Lower lobe of right lung (tissue), 2 donors: Measurements from ENCODE around the gene CSF3R. TPM values are rescaled to one million over a fixed set of nuclear protein-coding genes. Genes with fewer than 3 reads are reported as not detected.

ENCODE experiments used
- ATAC-seq, 2 donors: fragments of 200-7000 bp; cut with Tn5 transposase; one replicate each; pipeline ENCODE4 v1.9.1; 2020 to 2022; ENCODE audit warnings: mild to moderate bottlenecking in 2 of 2, moderate library complexity in 2 of 2
- DNase-seq: peaks from one replicate; pipeline ENCODE4 v3.0.0-alpha.2; 2020
- H3K27ac ChIP-seq: fragments of 200-600 bp; one replicate; pipeline ENCODE4 v1.8.0; 2022
- H3K27me3 ChIP-seq: fragments of 200-600 bp; one replicate; pipeline ENCODE4 v1.8.0; 2022; ENCODE audit warnings: low read depth
- H3K36me3 ChIP-seq: fragments of 200-600 bp; one replicate; pipeline ENCODE4 v1.8.0; 2022; ENCODE audit warnings: mild to moderate bottlenecking
- H3K4me1 ChIP-seq: fragments of 200-600 bp; one replicate; pipeline ENCODE4 v1.8.0; 2022
- H3K4me3 ChIP-seq: fragments of 200-600 bp; one replicate; pipeline ENCODE4 v1.8.0; 2022; ENCODE audit warnings: mild to moderate bottlenecking
- H3K9me3 ChIP-seq: fragments of 200-600 bp; one replicate; pipeline ENCODE4 v1.8.0; 2022
- intact Hi-C: fragments of 100-400 bp; cut with DNase I; formaldehyde crosslinking; loops from one replicate; pipeline ENCODE4 v1.11.0; 2022
- total RNA-seq: library from RNA; stranded (reverse); fragmentation: NEBNext Ultra II Directional; extraction: Animal tissue kit (Norgen Biotek cat#: 25700); gene quantifications from one replicate; pipeline ENCODE4 v1.2.1, GENCODE V29; 2021
- TF ChIP-seq, protein P1 (sequence below): fragments of 200-600 bp; IDR thresholded peaks from one replicate; pipeline ENCODE4 v1.8.0; 2022; ENCODE audit warnings: antibody characterized with exemption, mild to moderate bottlenecking
- donor health status: DM: no; HTN: yes; CAD: no; lungs with severe emphysema.

The CSF3R gene
- total RNA-seq, 1 donor from 2014 or later = 214 TPM

DNA sequence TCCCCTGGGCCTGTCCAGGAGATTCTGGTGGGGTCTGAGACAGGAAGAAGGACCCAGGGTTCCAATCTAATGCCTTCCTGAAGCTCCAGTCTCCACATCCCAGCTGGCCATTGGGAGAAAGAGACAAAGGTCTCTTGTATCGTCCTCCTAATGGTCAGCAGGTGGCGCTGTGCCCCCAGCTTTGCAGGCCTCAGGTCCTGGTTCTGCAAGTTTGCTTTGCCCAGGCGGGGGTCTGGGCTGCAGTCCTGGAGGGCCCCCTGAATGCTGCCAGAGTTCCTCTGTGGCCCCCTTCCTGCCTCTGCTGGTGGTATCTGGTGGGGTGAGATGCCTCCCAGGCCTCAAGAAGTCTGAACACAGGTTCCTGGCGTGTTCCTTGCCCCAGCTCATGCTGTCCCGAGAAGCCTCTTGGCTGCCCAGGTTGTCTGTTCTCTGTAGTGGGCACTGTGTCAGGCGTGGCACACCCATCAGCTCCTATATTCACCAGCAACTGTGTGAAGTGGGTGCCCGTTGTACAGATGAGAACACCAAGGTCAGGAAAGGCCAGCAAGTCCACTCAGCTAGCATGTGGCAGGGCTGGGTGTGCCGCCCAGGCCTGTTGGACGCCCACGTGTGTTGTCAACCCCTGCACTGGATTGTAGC is 33.8 kb upstream of the CSF3R start:
- intact Hi-C loops = no loop called here
- no peaks in the 10 kb centered on the region for H3K27me3 ChIP-seq
- no peaks in the 10 kb centered on the region for H3K4me1 ChIP-seq
- DNase-seq = peak; percentile 81
- ATAC-seq = peak; percentile 79 to 82
- H3K9me3 ChIP-seq = no peaks in the 10 kb centered on the region
- TF ChIP-seq, protein P1, sequence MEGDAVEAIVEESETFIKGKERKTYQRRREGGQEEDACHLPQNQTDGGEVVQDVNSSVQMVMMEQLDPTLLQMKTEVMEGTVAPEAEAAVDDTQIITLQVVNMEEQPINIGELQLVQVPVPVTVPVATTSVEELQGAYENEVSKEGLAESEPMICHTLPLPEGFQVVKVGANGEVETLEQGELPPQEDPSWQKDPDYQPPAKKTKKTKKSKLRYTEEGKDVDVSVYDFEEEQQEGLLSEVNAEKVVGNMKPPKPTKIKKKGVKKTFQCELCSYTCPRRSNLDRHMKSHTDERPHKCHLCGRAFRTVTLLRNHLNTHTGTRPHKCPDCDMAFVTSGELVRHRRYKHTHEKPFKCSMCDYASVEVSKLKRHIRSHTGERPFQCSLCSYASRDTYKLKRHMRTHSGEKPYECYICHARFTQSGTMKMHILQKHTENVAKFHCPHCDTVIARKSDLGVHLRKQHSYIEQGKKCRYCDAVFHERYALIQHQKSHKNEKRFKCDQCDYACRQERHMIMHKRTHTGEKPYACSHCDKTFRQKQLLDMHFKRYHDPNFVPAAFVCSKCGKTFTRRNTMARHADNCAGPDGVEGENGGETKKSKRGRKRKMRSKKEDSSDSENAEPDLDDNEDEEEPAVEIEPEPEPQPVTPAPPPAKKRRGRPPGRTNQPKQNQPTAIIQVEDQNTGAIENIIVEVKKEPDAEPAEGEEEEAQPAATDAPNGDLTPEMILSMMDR = peak; percentile 85
- H3K27ac ChIP-seq = no peak overlapping the region
- no peaks in the 10 kb centered on the region for H3K36me3 ChIP-seq
- H3K4me3 ChIP-seq = no peak overlapping the region

DNA sequence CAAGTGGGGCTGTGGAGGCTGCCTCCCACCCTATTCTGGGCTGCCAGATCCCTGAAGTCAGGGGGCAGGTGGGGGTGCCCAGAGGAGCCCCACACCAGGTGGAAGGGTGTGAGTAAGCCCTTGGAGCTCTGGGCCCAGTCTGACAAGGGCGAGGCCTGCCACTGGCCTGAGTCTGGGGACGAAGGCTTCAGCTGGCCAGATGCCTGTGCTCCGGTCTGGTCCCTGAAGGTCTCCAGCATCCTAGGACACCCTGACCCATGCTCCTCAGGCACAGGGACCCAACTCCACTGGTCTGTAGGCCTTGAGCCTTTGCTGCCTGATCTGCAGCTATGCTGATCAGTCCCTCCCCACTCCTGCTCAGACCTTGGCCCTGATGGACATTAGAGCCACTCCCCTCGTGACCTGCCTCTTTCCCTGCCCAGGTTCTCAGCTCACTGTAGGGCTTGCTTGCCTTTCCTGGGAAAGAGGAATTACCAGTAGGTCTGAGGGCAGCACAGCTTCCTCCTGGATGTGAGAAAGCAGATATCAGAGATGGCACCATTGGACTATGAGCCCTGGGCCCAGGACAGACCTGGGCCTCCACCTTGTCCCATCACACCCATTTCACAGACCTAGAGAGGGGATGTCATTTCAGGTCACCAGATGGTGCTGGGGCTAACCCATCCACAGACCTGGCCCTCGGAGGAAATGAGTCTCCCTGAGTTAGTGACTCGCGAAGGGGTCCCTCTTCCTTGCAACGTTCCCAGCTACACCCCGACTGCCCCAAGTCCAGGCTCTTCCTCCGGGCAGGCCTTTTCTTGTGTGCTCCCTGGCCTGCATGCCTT is 32.8 kb upstream of the CSF3R start:
- H3K36me3 ChIP-seq = no peaks in the 10 kb centered on the region
- H3K27ac ChIP-seq = no peak overlapping the region
- TF ChIP-seq, protein P1 = no peak
- no peak overlapping the region for H3K4me3 ChIP-seq
- ATAC-seq = peak in 1 of 2 donors; percentile 4
- no peaks in the 10 kb centered on the region for H3K27me3 ChIP-seq
- DNase-seq = no peak
- no peaks in the 10 kb centered on the region for H3K4me1 ChIP-seq
- H3K9me3 ChIP-seq = no peaks in the 10 kb centered on the region
- intact Hi-C loops = no loop called here

DNA sequence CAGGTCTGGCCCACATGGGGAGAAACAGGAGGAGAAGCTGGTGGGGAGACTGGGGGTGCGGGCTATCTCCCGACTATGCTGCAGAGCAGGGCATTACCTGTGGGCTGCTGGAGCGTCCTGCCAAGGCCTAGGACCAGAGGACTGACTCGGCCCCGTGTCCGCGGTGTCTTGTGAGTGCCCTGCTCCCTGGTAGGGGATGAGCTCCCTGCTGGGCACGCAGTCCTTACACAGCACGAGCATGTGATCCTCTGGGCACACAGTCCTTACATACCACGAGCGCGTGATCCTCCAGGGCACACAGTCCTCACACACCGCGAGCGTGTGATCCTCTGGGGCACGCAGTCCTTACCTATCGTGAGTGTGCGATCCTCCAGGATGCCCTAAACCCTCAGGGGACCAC is 31.8 kb upstream of the CSF3R start:
- Histone ChIP-seq H3K27me3 (no peaks in the 10 kb centered on the region), H3K27ac (no peak overlapping the region), H3K36me3 (no peaks in the 10 kb centered on the region), H3K9me3 (no peaks in the 10 kb centered on the region), H3K4me3 (no peak overlapping the region), H3K4me1 (no peaks in the 10 kb centered on the region)
- ATAC-seq = no peak
- intact Hi-C loops = no loop called here
- DNase-seq = no peak
- TF ChIP-seq, protein P1 = no peak

DNA sequence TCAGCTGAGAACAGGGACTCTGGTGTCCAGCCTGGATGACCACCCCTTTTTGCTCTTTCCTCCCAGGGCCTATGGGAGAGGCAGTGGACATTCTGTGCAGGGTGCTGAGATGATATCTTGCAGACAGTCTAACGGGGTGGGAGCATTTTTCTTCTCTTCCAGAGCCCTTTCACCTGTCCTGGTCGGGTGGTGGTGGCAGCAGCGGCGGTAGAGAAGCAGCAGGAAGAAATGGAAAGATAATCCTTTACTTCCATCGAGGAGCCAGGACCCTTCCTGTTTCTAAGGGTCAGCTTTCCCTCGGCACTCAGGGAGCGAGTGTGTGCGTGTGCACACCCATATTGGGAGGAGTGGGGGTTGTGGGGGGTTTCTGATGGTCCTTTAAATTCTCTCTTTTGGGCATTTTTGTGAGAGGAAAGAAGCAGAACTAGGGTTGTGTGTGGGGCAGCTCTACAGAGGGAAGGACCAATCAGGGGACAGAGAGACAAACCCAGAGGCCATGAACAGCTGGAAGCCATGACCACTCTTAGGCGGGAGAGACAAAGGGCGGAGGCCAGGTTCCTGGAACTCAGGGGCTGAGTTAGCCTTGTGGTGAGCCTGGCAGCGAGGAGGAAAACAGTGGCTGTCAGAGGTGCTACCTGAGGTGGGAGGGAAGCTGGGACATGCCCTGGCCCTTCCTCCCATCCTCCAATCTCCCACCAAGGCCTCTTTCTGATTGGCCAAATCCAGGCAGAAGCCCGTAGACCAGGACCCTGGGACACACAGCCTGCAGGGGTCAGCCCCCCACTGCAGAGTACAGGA is 31.2 kb upstream of the CSF3R start:
- Histone ChIP-seq H3K4me1 (no peaks in the 10 kb centered on the region), H3K9me3 (no peaks in the 10 kb centered on the region), H3K36me3 (no peaks in the 10 kb centered on the region), H3K27me3 (no peaks in the 10 kb centered on the region), H3K27ac (no peak overlapping the region), H3K4me3 (no peak overlapping the region)
- TF ChIP-seq, protein P1 = no peak
- DNase-seq (no peak), ATAC-seq (no peak)
- intact Hi-C loops = no loop called here

DNA sequence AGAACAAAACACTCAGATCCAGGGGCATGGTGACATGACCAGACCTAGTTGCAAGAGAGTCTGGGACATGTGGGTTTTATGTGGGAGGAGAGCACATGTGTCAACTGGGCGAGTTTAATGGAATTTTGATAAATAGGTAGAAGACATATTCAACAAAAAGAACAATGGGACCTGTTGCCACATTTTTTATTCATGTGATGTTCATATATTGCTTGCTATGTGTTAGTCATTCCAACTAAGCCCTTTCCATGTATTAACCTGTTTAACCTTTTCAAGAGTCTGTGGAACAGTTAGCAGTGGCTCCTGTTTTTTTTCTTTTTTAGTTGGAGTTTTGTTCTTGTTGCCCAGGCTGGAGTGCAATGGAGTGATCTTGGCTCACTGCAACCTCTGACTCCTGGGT is 30.1 kb upstream of the CSF3R start:
- TF ChIP-seq, protein P1 = no peak
- H3K27me3 ChIP-seq = no peaks in the 10 kb centered on the region
- ATAC-seq (no peak), DNase-seq (no peak)
- no peak overlapping the region for H3K27ac ChIP-seq
- no peaks in the 10 kb centered on the region for H3K9me3 ChIP-seq
- no peaks in the 10 kb centered on the region for H3K4me1 ChIP-seq
- intact Hi-C loops = no loop called here
- H3K4me3 ChIP-seq = no peak overlapping the region
- H3K36me3 ChIP-seq = no peaks in the 10 kb centered on the region
